Activated T-cell treated with anti-CD3 and anti-CD28 coated beads for 24 hours (primary cell): ENCODE measurements around the gene ADGRB3.
"Not testable (repeated sequence)": the region's sequence is repeated elsewhere in the genome, so short reads cannot be mapped to it uniquely, and the experiment has no call there.

Experiments
- DNase-seq: peaks from one replicate; pipeline ENCODE4 v3.0.0-alpha.2; 2020; ENCODE audit warnings: low read depth

The ADGRB3 gene

GRCh38 chr6:69265706-69266105 lies 630.6 kb downstream of the ADGRB3 start:
- no peak for DNase-seq

DNA sequence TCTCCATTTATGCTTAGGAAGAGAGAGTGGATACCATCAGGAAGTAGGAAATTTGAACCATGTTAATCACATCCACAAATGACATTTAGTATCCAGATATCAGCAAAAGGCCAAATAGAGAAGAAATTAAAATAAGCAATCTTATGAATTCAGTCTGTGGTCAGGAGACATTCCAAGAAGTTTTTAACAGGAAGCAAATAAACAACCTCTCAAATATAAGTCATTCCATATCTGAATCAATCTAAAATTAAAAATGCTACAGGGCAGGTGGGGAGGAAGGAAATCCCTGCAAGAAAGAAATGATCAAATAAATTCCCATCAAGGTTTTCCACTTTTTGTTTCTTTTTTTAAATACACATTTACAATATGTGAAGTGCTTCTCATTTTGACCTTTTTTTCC lies 641.1 kb downstream of the ADGRB3 start:
- DNase-seq, result no peak

GRCh38 chr6:69279805-69280204 lies 644.7 kb downstream of the ADGRB3 start:
- no peak for DNase-seq

GRCh38 chr6:69280858-69281257 lies 645.8 kb downstream of the ADGRB3 start:
- DNase-seq, result no peak

DNA sequence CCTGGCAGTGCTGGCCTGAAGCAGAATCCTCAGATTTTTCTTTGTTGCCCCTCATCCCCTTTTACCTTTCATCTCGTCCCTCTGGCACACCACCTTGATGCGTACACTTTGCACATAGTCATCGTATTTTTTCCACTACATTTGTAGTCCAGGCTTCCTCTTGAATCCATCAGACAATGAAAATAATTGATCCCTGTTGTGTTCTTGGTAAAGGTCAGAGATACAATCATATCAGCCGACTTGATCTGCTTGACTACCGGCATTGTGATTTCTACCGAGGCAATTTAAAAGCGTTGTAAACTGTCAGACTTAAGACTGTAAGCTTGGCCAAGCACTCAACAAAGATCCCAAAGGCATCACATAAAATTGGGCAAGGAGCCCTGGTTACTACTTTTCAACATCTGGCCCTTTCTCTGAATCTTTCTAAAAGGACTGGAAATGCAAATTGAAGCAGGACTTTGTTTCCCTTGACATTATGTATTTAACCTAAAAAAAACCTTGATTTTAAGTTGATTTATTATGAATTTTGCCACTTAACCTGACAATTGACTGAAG lies 649.2 kb downstream of the ADGRB3 start:
- no peak for DNase-seq

DNA sequence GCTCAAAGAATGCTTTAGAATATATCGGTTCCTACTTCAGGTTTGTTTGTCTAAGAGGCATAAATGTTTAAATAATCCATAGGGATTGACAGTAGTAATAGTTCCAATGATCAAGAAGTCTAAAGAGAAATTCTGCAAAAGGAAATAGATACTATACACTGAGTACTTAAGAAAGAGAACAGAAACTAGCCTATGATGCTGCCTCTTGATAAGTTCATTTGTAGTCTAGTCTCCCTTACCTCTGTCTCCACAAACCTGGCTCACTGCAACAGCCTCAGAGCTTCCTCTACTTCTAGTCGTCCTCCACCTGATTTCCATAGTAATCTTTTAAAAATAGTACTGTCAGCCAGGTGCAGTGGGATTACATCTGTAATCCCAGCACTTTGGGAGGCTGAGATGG lies 650.0 kb downstream of the ADGRB3 start:
- DNase-seq, result no peak

- DNase-seq, result no peak
Observed at GRCh38 chr6:69286331-69286730, 651.2 kb downstream of the ADGRB3 start.

DNA sequence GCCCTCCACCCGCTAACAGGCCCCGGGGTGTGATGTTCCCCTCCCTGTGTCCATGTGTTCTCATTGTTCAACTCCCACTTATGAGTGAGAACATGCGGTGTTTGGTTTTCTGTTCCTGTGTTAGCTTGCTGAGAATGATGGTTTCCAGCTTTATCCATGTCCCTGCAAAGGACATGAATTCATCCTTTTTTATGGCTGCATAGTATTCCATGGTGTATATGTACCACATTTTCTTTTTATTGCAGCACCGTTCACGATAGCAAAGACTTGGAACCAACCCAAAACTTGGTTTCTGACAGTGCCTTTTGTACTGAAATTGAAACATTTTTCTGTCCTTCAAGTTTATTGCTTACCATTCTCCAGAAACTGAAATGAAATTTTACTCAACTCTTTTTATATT lies 653.1 kb downstream of the ADGRB3 start:
- not testable (repeated sequence) for DNase-seq

DNA sequence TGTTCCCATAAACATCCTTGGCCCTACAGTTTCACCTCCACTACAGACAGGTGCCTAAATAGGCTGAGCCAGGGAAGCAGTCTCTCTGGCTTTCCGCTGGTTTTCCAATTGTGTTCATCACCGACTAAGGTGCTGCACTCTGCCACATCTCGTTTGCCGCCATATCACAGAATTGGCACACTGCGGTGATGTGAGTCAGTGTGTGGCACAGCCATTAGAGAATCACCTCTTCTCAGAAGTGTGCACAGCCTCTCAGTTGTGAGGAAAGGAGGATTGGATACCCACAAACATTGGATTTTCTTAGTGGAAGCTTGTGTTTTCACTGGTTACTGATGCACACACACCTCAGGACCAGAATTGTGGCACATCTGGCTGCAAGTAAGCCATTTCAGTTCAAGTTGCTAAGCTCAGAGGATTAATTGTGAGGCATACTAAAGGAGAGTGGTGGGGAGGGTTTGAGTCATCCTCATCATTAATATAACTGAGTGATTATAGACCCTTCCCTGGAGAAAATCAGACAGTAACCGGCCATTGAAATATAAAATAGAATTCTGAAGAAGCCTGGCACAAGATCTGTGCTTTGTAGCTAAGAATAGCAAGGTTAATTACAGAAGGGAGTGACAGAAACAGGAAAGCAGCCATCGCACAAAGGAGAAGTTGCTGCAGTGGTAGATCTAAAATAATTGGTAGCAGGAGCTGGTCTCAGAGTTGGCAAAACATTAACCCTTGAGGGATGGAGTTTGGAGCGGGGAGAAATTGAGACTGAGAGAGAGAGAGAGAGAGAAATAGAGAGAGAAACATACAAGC lies 654.8 kb downstream of the ADGRB3 start:
- DNase-seq, result no peak

DNA sequence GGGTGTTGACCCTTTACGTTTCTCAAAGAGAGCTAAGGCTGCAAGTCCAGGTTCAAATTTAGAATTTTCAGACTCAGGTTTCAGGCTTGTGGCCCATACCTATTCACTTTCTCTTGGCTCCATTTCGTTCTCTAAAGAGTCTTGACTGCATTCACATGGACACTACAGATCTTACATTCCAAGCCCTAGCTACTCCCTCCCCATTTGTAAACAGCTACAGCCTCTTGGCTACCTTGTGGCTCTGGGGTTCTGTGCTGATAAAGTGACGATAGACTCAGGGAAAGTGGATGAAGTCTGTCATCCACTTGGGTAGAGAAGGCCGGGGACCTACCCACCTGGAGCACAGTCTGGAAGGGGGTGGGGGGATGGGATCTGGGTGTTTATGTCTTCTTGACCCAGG lies 658.4 kb downstream of the ADGRB3 start:
- DNase-seq, result no peak

- no peak for DNase-seq
Observed at GRCh38 chr6:69294407-69294806, 659.3 kb downstream of the ADGRB3 start.

DNA sequence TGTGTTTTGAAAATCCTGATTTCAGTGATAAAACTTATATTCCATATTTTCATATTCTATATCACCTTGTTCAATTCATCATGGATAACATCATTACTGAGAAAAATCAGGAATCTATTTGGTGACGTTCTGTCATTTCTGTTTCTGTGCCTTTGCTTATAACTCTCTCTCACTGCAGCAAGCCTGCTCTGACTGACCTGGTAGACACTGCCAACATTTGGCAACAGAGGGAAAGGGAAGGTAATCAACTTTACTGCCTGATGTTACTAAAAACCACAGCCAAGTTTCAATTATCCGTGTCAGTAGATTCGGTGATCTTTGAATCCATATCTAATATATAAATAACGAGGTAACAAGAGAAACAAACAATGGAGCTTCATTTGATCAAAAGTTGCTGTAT lies 659.8 kb downstream of the ADGRB3 start:
- DNase-seq, result no peak

DNA sequence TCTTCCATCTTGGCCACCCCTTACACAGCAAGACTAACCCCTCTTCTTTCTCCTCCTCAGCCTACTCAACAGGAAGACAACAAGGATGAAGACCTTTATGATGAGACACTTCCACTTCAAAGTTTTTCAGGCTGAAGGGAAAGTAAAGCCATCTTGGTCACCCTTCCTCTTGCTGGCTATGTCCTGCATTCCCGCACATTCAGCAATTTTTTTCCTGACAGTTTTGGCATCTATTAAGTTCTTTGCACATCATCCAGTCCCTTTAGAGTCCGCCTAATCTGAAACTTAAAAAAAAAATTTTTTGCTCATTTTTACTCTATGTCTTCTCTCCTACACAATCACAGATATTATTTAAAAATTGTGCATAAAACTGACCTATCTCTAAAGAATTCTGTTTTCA lies 668.3 kb downstream of the ADGRB3 start:
- DNase-seq, result no peak

DNA sequence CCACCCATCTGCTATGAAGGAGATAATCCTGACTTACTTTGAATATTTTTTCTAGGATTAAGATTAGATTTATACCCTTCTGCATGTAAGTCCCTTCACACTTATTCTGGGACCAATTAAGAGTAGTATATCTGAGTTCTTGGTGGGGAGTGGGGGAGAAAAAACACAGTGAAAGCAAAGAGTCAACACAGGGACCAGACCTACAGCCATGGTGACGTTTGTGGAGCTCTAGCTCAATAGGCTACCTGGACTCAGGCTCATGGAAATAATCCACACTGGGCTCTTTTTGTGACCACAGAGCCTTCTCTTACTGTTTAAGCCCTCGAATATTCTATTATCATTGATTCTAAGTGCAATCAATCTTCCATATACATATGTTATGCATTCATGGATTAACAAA lies 670.4 kb downstream of the ADGRB3 start:
- DNase-seq, result no peak

DNA sequence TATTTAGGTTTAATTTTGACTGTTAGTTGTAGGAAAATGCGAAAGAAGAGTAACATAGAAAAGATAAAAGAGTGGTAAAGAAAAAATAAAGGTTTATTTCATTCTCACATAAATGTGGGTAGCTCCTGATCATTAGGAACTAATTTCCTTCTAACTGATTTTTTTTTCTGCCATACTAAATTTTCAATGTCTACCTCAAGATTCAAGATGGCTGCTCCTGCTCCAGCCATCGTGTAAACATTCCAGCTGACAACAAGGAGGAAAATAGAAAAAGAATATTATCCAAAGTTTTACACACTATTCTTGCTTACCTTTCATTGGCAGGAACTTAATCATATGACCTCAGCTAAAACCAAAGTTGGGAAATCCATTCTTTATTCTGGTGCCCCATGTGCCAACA lies 673.5 kb downstream of the ADGRB3 start:
- no peak for DNase-seq

DNA sequence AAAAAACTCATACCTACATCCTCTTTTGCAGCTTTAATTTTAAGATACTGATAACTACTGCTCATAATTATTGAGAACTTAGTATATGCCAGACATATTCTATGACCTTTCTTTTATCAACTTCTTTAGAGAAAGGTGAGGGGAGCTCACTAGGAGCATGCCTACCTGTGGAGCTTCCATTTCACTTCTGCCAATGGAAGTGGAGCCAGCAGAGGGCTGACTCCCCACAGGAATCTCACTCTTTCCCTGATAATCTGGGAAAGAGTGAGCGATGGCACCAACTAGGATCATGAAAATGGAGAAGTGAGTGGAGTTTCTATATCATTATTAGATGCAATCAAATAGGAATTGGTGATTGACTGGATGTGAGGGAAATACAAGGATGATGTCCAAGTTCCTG lies 676.8 kb downstream of the ADGRB3 start:
- no peak for DNase-seq

GRCh38 chr6:69314001-69314400 lies 678.9 kb downstream of the ADGRB3 start:
- DNase-seq, result no peak

DNA sequence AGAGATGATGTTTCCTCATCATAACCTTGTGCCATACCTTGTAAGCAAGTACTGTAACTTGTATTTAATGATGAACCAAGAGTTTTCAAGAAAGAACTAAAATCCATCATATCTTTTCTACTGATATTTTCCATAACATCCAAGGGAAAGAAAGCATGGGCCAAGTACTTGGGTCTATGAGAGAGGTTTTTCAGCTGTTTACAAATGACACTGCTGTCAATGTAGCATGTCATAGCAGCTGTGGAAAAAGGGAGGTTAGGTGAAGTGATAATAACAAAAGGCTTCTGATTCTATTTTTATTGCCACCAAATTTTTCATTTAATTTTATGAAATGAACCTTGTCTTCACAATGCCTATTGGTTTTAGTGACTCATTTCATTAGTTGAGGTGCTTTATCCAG lies 679.4 kb downstream of the ADGRB3 start:
- DNase-seq, result no peak

DNA sequence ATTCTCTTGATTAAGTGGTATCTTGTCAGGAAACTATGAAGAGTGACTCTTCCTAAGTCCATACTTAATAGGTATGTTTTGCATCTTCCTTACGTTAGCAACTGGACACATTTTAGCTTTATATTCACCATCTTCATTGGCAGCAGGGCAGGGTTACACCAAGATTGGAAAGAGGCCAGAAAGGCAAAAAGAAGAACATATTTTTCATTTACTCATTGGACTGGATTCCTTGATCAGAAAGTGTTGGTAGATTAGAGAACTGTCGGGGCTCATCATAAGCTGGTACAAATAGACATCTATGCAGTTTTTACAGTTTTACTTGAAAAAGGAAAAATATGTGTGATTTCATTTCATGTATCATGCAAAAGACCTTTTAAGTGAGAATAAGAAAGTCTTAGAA lies 696.8 kb downstream of the ADGRB3 start:
- no peak for DNase-seq

DNA sequence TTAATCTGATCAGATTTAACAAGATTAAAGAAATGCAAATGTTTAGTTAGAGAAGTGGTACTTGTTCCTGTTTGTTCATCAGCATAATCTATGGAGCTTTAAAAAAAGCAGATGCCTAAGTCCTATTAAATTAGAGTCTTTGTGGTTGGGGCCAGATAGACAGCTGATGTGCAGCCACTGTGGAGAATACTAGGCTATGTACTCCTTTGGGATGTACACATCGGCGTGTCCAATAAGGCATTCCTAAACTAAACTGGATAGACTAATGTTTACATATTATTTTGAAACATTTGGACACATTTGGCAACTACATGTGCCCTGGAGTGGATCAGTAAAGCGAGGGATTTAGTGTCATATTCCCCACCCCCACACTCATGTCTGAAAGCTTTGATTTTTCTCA lies 702.2 kb downstream of the ADGRB3 start:
- no peak for DNase-seq

- no peak for DNase-seq
Observed at GRCh38 chr6:69338431-69339162, 703.5 kb downstream of the ADGRB3 start.

DNA sequence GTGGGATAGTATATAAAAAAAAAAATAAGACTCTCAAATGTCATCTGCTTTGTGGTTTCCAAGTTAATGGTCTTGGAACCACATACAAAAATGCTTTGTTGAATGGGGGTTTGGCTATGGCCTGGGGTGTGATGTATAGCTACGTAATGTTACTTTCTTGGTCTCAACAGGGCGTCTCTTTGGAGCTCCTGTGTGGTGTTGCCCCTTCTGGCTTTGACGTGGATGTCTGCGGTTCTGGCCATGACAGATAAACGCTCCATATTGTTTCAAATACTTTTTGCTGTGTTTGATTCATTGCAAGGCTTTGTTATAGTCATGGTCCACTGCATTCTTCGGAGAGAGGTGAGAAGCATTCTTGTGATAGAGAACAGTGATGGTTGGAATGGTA lies 704.1 kb downstream of the ADGRB3 start:
- DNase-seq, result no peak

DNA sequence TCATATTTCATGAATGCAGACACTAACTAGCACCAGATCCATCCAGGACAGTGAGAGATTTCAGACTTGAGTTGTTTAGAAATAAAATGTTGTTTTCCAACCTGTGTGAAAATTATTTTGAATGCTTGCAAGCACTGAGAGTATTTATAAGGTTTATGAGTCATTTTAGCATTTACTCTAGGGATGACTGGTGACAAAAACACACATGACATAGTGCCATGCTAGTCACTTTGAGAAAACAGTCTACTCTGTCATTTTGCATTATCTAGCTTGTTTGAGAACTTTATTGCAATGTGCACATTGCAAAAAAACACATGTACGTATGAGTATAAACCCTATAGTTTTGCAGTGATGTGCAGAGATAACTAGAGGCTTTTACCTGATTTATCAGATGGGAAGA lies 705.1 kb downstream of the ADGRB3 start:
- DNase-seq, result no peak
